Nephron (organoid): Measurements from ENCODE around the gene MS4A4E.
"Not testable (repeated sequence)": the region's sequence is repeated elsewhere in the genome, so short reads cannot be mapped to it uniquely, and the experiment has no call there.

Experiments used
- H3K27ac Mint-ChIP-seq, 3 experiments: 2 replicates each; pipeline ENCODE4 v1.8.0; 2020; ENCODE audit warnings: mixed read lengths in 3 of 3, mild to moderate bottlenecking in 2 of 3, moderate library complexity in 1 of 3
- H3K27me3 Mint-ChIP-seq: 2 replicates; pipeline ENCODE4 v1.8.0; 2021; ENCODE audit warnings: low read depth, mild to moderate bottlenecking, moderate library complexity, mixed read lengths
- H3K36me3 Mint-ChIP-seq: 2 replicates; pipeline ENCODE4 v1.8.0; 2020; ENCODE audit warnings: low read depth, mixed read lengths
- H3K4me1 Mint-ChIP-seq: 2 replicates; pipeline ENCODE4 v1.8.0; 2020; ENCODE audit warnings: mixed read lengths
- H3K4me3 Mint-ChIP-seq, 3 experiments: 2 replicates each; pipeline ENCODE4 v1.8.0; 2020; ENCODE audit warnings: mild to moderate bottlenecking in 3 of 3, mixed read lengths in 3 of 3, moderate library complexity in 2 of 3
- H3K9me3 Mint-ChIP-seq: 2 replicates; pipeline ENCODE4 v1.8.0; 2020; ENCODE audit warnings: mixed read lengths
- CTCF ChIP-seq, 3 experiments: fragments of 200-600 bp; sonication (generic); IDR thresholded peaks; one replicate each; pipeline ENCODE4 v1.5.0; 2021; ENCODE audit warnings: antibody characterized with exemption in 3 of 3; ENCODE audit not compliant: unreplicated experiment in 3 of 3

The MS4A4E gene

DNA sequence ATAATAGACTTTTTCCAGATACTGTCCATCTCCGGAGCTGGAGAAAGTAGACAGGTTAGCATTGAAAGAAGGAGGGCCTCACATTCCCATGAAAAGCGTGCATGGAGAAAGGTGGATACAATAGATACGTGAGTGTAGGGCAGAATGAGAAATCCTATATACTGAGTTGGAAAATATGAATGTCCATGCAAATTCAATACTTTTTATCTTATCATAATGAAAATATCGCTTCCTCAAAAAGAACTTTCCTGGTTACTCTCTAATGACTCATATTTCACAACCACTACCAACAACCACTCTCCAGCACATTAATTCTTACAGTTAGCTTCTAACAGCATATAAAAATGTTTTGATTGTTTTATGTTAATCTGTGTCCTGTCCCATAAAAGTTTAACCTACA lies 38.0 kb downstream of the MS4A4E start:
- Mint-ChIP-seq H3K4me1 (no peaks in the 10 kb centered on the region), H3K27me3 (peaks cover 3% of the 10 kb centered on the region), H3K4me3 (no peak overlapping the region), H3K9me3 (no peaks in the 10 kb centered on the region), H3K27ac (no peak overlapping the region), H3K36me3 (no peaks in the 10 kb centered on the region)
- no peak for TF ChIP-seq CTCF (IDR thresholded peaks at IDR 0.05; ENCODE audit: unreplicated experiment in 3 of 3)

DNA sequence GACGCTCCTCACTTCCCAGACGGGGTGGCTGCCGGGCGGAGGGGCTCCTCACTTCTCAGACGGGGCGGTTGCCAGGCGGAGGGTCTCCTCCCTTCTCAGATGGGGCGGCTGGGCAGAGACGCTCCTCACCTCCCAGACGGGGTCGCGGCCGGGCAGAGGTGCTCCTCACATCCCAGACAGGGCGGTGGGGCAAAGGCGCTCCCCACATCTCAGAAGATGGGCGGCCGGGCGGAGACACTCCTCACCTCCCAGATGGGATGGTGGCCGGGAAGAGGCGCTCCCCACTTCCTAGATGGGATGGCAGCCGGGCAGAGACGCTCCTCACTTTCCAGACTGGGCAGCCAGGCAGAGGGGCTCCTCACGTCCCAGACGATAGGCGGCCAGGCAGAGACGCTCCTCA lies 41.6 kb downstream of the MS4A4E start:
- H3K27me3 Mint-ChIP-seq, H3K36me3 Mint-ChIP-seq, H3K4me1 Mint-ChIP-seq, H3K4me3 Mint-ChIP-seq, H3K9me3 Mint-ChIP-seq, H3K27ac Mint-ChIP-seq: not testable (repeated sequence)

DNA sequence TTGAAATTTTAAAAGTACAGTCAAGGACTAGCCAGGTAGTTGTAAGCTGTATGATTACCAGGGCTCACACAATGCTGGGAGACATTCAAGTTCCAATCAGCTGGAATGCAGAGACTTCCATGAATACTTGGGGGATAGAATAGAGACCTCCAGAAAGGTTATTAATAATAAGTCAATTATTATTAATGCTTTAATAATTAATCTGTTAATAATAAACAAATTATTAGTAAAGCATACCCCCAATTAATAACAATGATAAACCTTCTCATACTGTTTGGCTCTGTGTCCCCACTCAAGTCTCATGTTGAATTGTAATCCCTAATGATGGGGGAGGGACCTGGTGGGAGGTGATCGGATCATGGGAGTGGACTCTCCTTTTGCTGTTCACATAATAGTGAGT lies 45.5 kb downstream of the MS4A4E start:
- H3K9me3 Mint-ChIP-seq, result peaks cover 10% of the 10 kb centered on the region

DNA sequence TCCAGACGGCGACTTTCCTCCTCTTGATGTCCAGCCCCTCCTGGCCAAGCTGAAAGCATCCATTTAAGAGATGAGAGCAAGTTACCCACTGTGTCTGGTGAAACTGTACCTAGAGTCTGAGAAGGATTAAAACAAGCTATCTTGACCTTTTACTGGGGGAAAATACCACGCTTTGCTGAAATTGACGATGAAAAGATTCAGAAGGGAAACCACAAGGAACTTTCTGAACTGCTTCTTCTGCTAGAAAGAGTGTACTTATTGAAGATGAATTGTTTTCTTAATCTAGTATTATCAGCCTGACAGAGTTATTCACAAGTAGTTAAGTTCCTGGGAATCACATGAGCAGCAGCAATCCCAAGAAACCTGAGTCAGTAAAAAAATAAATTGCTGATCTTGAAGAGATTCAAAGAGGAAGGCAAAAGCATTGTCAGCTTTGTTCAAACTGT lies 47.0 kb downstream of the MS4A4E start:
- Mint-ChIP-seq H3K4me3 (no peak overlapping the region), H3K27ac (peak overlapping the region in 2 of 3 experiments; percentile 50 to 76), H3K4me1 (no peaks in the 10 kb centered on the region), H3K36me3 (no peaks in the 10 kb centered on the region), H3K27me3 (no peaks in the 10 kb centered on the region), H3K9me3 (peaks cover 11% of the 10 kb centered on the region)
- TF ChIP-seq CTCF (IDR thresholded peaks at IDR 0.05; ENCODE audit: unreplicated experiment in 3 of 3), result no peak

More for the DNA sequence above, 45.5 kb downstream of the MS4A4E start:
- Mint-ChIP-seq H3K4me3 (no peak overlapping the region), H3K36me3 (no peaks in the 10 kb centered on the region), H3K27me3 (no peaks in the 10 kb centered on the region), H3K27ac (no peak overlapping the region), H3K4me1 (no peaks in the 10 kb centered on the region)
- TF ChIP-seq CTCF (IDR thresholded peaks at IDR 0.05; ENCODE audit: unreplicated experiment in 3 of 3), result no peak

DNA sequence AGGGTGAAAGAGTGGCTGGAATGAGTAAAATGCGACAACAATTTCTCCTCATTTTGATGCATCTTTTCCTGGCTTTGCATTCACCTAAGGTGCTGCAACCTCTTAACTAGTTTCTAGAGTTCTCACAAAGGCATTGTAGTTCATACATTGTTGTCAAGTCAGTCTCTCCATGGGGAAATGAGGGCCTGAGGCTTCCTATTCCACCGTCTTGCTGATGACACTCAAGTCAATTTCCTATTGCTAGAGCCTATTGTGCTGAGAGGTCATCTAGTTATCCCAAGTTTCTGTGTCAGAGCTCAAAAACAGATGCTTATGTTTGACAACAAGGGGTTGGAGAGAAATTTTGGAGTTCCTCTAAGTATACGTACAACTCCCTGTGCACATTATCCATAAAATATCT lies 48.4 kb downstream of the MS4A4E start:
- Mint-ChIP-seq H3K27ac (peak overlapping the region; percentile 6 to 67 (median 59)), H3K4me1 (no peaks in the 10 kb centered on the region), H3K27me3 (no peaks in the 10 kb centered on the region), H3K9me3 (peaks cover 11% of the 10 kb centered on the region), H3K36me3 (no peaks in the 10 kb centered on the region), H3K4me3 (no peak overlapping the region)
- TF ChIP-seq CTCF (IDR thresholded peaks at IDR 0.05; ENCODE audit: unreplicated experiment in 3 of 3), result no peak

- Mint-ChIP-seq H3K4me1 (no peaks in the 10 kb centered on the region), H3K9me3 (peaks cover 11% of the 10 kb centered on the region), H3K36me3 (no peaks in the 10 kb centered on the region), H3K4me3 (no peak overlapping the region), H3K27me3 (no peaks in the 10 kb centered on the region), H3K27ac (peak overlapping the region; percentile 6 to 67 (median 59))
- TF ChIP-seq CTCF (IDR thresholded peaks at IDR 0.05; ENCODE audit: unreplicated experiment in 3 of 3), result peak; percentile 55 to 66 (median 61)
Observed at GRCh38 chr11:60193687-60194433, 49.1 kb downstream of the MS4A4E start.

- H3K27ac Mint-ChIP-seq, H3K4me3 Mint-ChIP-seq, H3K4me1 Mint-ChIP-seq, H3K27me3 Mint-ChIP-seq, H3K36me3 Mint-ChIP-seq: not testable (repeated sequence)
- H3K9me3 Mint-ChIP-seq, result peaks cover 11% of the 10 kb centered on the region
Observed at GRCh38 chr11:60192564-60192963, 50.4 kb downstream of the MS4A4E start.

DNA sequence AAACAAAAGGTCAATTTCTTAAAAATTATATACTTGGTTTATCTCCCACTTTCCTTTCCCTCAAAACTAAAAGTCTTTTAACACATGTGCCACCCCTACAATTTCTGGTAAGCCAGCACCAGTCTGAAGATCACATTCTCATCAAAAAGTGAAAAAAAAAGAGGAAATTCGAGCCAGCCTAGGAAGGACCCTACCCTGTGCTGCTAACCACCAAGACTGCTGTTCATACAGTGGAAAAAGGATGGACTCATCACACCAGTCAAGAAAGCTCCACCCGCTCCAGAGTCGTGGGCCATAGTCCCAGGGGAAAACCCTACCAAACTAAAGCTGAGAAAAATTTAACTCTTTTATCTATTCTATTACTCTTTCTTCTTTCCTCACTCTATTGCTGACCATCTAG lies 54.5 kb downstream of the MS4A4E start:
- not testable (repeated sequence) for H3K27ac Mint-ChIP-seq, H3K36me3 Mint-ChIP-seq, H3K4me1 Mint-ChIP-seq, H3K27me3 Mint-ChIP-seq, H3K4me3 Mint-ChIP-seq, H3K9me3 Mint-ChIP-seq

DNA sequence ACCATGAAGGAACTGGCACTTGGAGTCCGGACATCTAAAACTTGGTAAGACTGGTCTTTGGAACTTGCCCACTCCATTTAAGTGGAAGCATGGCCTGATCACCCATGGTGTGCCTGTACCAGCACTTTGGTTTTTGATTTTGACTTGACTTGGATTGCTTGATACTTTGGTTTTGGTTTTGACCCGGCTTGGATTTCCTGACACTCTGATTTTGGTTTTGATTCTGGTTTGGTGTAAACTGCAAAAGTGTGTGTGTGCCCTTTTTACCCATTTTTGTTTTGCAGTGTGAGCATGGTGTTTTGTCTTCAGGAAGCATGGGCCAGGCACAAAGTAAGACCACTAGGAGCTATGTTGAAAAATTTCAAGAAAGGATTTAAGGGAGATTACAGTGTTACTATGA lies 56.8 kb downstream of the MS4A4E start:
- not testable (repeated sequence) for H3K36me3 Mint-ChIP-seq, H3K4me3 Mint-ChIP-seq, H3K27ac Mint-ChIP-seq, H3K27me3 Mint-ChIP-seq, H3K4me1 Mint-ChIP-seq, H3K9me3 Mint-ChIP-seq

- H3K9me3 Mint-ChIP-seq, H3K4me1 Mint-ChIP-seq, H3K27me3 Mint-ChIP-seq, H3K36me3 Mint-ChIP-seq, H3K27ac Mint-ChIP-seq, H3K4me3 Mint-ChIP-seq: not testable (repeated sequence)
Observed at GRCh38 chr11:60185512-60185827, 57.5 kb downstream of the MS4A4E start.
